ENCODE data around the gene STK32B.
"Not testable (repeated sequence)": the region's sequence is repeated elsewhere in the genome, so short reads cannot be mapped to it uniquely, and the experiment has no call there.

- not testable (repeated sequence) for TF ChIP-seq BHLHE40 (IDR thresholded peaks at IDR 0.05; ENCODE audit: borderline replicate concordance); FOXM1 (IDR thresholded peaks at IDR 0.05; ENCODE audit: borderline replicate concordance); FOXA1 (IDR thresholded peaks at IDR 0.05); CTBP1 (IDR thresholded peaks at IDR 0.05; ENCODE audit: borderline replicate concordance); SP1 (IDR thresholded peaks at IDR 0.05); SUZ12 (IDR thresholded peaks at IDR 0.05); L3MBTL2 (conservative IDR thresholded peaks at IDR 0.05); ARNT (IDR thresholded peaks at IDR 0.05); FOXK2 (IDR thresholded peaks at IDR 0.05); ZNF384 (IDR thresholded peaks at IDR 0.05); PKNOX1 (IDR thresholded peaks at IDR 0.05); TARDBP (IDR thresholded peaks at IDR 0.05); NFRKB (IDR thresholded peaks at IDR 0.05)
Observed at GRCh38 chr4:5280069-5280468, 228.8 kb downstream of the STK32B start.
